Chondrocyte (in vitro differentiated cells): ENCODE measurements around the gene HSD17B2. TPM values are rescaled to one million over a fixed set of nuclear protein-coding genes. Genes with fewer than 3 reads are reported as not detected.

Source experiments
- DNase-seq: peaks from one replicate; pipeline ENCODE4 v3.0.0; 2021; ENCODE audit warnings: mixed read lengths, low spot score
- H3K27ac Mint-ChIP-seq: one replicate; pipeline ENCODE4 v1.8.0; 2021; ENCODE audit warnings: mild to moderate bottlenecking, moderate library complexity, mixed read lengths; ENCODE audit not compliant: unreplicated experiment
- H3K27me3 Mint-ChIP-seq: 2 replicates; pipeline ENCODE4 v1.8.0; 2021; ENCODE audit warnings: low read depth, mixed read lengths
- H3K36me3 Mint-ChIP-seq: 2 replicates; pipeline ENCODE4 v1.8.0; 2021; ENCODE audit warnings: low read depth, mixed read lengths
- H3K4me1 Mint-ChIP-seq: 2 replicates; pipeline ENCODE4 v1.8.0; 2021; ENCODE audit warnings: low read depth, mild to moderate bottlenecking, mixed read lengths
- H3K4me3 Mint-ChIP-seq: one replicate; pipeline ENCODE4 v1.8.0; 2021; ENCODE audit warnings: mild to moderate bottlenecking, moderate library complexity, mixed read lengths; ENCODE audit not compliant: unreplicated experiment
- H3K9me3 Mint-ChIP-seq: 2 replicates; pipeline ENCODE4 v1.8.0; 2021; ENCODE audit warnings: low read depth, mixed read lengths
- CTCF ChIP-seq: fragments of 200-600 bp; sonication (generic); IDR thresholded peaks from 2 replicates; pipeline ENCODE4 v1.5.0; 2021; ENCODE audit warnings: antibody characterized with exemption, mild to moderate bottlenecking, moderate library complexity
- total RNA-seq: library from RNA; stranded (reverse); gene quantifications from 3 replicates; pipeline ENCODE4 v1.2.1, GENCODE V29; 2021

The HSD17B2 gene
- total RNA-seq, 1 donor from 2014 or later: not detected

- H3K36me3 Mint-ChIP-seq: no peaks in the 10 kb centered on the region
- no peak for DNase-seq
- no peaks in the 10 kb centered on the region for H3K9me3 Mint-ChIP-seq
- TF ChIP-seq CTCF: no peak
- H3K4me3 Mint-ChIP-seq: no peak overlapping the region
- no peak overlapping the region for H3K27ac Mint-ChIP-seq
- H3K4me1 Mint-ChIP-seq: no peaks in the 10 kb centered on the region
- peaks cover 5% of the 10 kb centered on the region for H3K27me3 Mint-ChIP-seq
Measured at GRCh38 chr16:82119405-82119804, 84.4 kb downstream of the HSD17B2 start.

GRCh38 chr16:82124651-82125050 is 89.6 kb downstream of the HSD17B2 start:
- H3K4me1 Mint-ChIP-seq: no peaks in the 10 kb centered on the region

GRCh38 chr16:82129881-82130280 is 94.8 kb downstream of the HSD17B2 start:
- H3K27ac Mint-ChIP-seq: no peak overlapping the region
- H3K4me3 Mint-ChIP-seq: no peak overlapping the region
- no peak for DNase-seq
- H3K9me3 Mint-ChIP-seq: no peaks in the 10 kb centered on the region
- peaks cover 3% of the 10 kb centered on the region for H3K27me3 Mint-ChIP-seq
- no peaks in the 10 kb centered on the region for H3K36me3 Mint-ChIP-seq
- TF ChIP-seq CTCF: no peak
- no peaks in the 10 kb centered on the region for H3K4me1 Mint-ChIP-seq

More at GRCh38 chr16:82124651-82125050, 89.6 kb downstream of the HSD17B2 start:
- H3K4me3 Mint-ChIP-seq: no peak overlapping the region
- H3K9me3 Mint-ChIP-seq: no peaks in the 10 kb centered on the region
- DNase-seq: no peak
- TF ChIP-seq CTCF: no peak
- peaks cover 12% of the 10 kb centered on the region for H3K27me3 Mint-ChIP-seq
- no peak overlapping the region for H3K27ac Mint-ChIP-seq
- no peaks in the 10 kb centered on the region for H3K36me3 Mint-ChIP-seq

- no peaks in the 10 kb centered on the region for H3K36me3 Mint-ChIP-seq
- DNase-seq: no peak
- no peak overlapping the region for H3K27ac Mint-ChIP-seq
Measured at GRCh38 chr16:82133798-82134197, 98.7 kb downstream of the HSD17B2 start.

GRCh38 chr16:82134846-82135245 is 99.8 kb downstream of the HSD17B2 start:
- no peaks in the 10 kb centered on the region for H3K9me3 Mint-ChIP-seq
- DNase-seq: no peak
- H3K4me1 Mint-ChIP-seq: peaks cover 7% of the 10 kb centered on the region
- H3K36me3 Mint-ChIP-seq: no peaks in the 10 kb centered on the region
- H3K27me3 Mint-ChIP-seq: no peaks in the 10 kb centered on the region
- no peak for TF ChIP-seq CTCF
- H3K27ac Mint-ChIP-seq: no peak overlapping the region
- H3K4me3 Mint-ChIP-seq: no peak overlapping the region

More at GRCh38 chr16:82133798-82134197, 98.7 kb downstream of the HSD17B2 start:
- Mint-ChIP-seq H3K9me3 (no peaks in the 10 kb centered on the region), H3K27me3 (no peaks in the 10 kb centered on the region), H3K4me3 (no peak overlapping the region), H3K4me1 (peaks cover 7% of the 10 kb centered on the region)
- no peak for TF ChIP-seq CTCF
